Lower leg skin (tissue), 3 donors: ENCODE measurements around the gene NCOA3.

Experiments
- CTCF ChIP-seq, 3 donors: fragments of 450-650 bp; IDR thresholded peaks; one replicate each; pipeline ENCODE4 v1.5.1; 2016; ENCODE audit warnings: antibody characterized with exemption in 3 of 3, mild to moderate bottlenecking in 3 of 3, moderate library complexity in 2 of 3
- POLR2A ChIP-seq, 2 donors: fragments of 450-650 bp; IDR thresholded peaks; one replicate each; pipeline ENCODE4 v1.6.1; 2016 to 2017; ENCODE audit warnings: antibody characterized with exemption in 2 of 2, mild to moderate bottlenecking in 1 of 2, moderate library complexity in 1 of 2

DNA sequence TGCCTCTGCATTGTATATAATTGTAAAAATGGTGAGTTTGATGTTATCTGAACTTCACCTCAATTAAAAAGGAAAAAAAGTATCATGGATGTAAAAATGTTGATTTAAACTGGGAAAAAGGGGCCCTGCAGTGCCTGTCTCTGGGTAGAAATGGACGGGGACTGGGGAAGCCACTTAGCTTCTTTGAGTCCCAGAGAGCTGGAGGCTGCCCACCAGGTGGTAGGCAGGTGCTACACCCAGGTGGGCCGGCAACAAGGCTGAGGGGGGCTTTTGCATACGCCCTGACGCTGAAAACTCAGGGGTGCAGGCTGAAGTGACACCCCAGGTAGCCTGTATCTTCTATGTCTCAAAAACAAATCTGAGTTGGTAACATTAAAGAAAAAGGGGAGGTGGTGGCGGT, 165.4 kb downstream of the NCOA3 start:
- TF ChIP-seq POLR2A (IDR thresholded peaks at IDR 0.05), result no peak
- TF ChIP-seq CTCF (IDR thresholded peaks at IDR 0.05), result no peak
